HG02981 (cell line): ENCODE measurements around the gene SH3RF3.

Experiments
- ATAC-seq: cut with Tn5 transposase; IDR thresholded peaks from one replicate; pipeline ENCODE4 v1.9.1; 2021; ENCODE audit warnings: mild to moderate bottlenecking, moderate library complexity; ENCODE audit not compliant: unreplicated experiment

Gene SH3RF3

DNA sequence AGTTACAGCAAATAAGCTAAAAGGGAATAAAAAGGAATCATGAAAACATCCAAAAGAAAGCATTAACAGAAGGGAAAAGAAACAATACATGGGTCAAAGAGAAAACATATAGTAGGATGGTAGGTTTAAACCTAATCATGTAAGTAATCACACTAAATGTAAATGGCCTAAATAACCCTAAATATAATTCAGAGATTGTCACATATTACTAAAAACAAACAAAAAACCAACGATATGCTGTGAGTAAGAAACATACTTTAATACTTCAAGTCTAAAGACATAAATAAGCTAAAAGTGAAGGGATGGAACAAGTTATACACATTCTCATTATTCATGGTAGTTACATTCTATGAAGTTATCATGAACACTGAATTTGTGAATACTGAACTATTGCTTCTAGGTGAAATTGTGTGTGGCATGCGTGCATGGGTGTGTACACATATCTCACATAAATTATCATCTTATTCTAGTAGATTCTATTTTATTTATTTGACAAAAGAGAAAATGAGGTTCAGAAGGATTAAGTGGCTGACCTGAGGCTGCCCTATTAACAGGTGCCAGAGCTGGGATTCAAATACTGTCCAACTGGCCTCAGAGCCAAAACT is 313.8 kb downstream of the SH3RF3 start:
- no peak for ATAC-seq

GRCh38 chr2:109444916-109445315 is 315.9 kb downstream of the SH3RF3 start:
- no peak for ATAC-seq

DNA sequence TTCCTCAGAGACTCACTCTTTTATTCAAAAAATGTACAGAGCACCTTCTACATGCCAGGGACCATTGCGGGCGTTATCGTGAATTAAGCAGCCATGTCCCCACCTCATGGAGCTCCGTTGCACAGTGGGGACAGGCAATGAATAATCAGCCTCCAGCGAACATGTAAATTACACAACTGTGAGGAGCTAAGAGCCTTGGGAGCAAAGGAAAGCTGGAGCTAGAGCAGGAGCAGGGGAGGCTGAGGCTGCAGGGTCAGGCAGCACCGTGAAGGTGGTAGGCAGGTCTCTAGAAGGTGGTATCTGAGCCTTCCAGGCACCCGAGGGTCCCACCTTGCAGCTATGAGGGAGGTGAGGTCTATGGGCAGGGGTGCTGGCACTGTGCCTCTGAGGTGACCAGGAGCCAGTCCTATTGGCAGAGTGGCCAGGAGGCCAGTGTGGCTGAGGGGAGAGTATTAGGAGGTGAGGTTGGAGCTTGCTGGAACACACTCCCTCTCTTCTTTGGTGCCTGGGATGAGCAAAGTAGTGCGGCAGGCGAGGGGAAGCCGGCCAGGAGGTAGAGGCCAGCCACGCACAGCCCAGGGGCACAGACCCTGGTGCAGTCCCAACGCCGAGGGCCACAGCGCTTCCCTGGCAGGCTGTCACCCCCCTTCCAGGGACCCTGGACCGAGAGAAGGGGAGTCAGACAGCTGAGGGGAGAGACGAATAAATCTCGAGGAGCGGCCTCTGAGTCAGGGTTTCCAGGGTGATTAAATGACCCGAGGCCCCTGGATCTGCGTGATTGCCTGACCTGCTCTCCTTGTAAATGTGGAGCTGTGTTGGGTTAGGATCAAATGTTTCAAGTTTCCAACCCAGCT is 317.5 kb downstream of the SH3RF3 start:
- no peak for ATAC-seq

GRCh38 chr2:109447251-109447661 is 318.3 kb downstream of the SH3RF3 start:
- ATAC-seq = no peak

DNA sequence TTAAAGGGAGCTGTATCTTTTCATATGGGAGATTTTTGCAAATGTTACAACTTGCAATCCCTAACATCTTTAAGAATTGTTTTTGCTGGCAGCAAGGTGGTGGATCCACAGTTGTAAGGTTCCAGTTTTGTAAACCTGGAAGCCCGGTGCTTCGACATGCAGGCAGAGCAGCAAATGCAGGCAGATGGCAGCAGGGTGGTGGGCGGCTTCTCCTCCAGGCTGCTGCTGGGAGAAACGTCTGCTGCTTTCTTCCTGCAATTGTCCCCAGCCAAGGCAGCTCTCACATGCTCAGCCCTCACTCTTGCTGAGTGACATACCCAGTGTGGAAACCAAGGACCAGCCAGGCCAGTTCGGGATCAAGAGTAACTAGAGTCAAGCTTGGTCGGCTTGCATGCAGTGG is 318.8 kb downstream of the SH3RF3 start:
- ATAC-seq = no peak

DNA sequence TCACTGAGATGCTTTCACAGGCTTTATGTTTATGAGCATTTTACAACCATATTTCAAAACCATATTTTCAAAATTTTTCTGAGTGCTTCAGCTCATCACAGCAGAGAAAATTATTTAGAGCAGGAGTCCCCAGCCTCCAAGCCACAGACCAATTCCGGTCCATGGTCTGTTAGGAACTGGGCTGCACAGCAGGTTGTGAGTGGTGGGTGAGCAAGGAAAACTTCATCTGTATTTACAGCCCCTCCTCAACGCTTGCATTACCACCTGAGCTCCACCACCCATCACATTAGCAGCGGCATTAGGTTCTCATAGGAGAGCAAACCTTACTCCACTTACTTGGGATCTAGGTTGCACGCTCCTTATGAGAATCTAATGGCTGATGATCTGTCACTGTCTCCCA is 319.2 kb downstream of the SH3RF3 start:
- ATAC-seq = no peak

GRCh38 chr2:109448946-109449788 is 320.2 kb downstream of the SH3RF3 start:
- ATAC-seq = no peak

DNA sequence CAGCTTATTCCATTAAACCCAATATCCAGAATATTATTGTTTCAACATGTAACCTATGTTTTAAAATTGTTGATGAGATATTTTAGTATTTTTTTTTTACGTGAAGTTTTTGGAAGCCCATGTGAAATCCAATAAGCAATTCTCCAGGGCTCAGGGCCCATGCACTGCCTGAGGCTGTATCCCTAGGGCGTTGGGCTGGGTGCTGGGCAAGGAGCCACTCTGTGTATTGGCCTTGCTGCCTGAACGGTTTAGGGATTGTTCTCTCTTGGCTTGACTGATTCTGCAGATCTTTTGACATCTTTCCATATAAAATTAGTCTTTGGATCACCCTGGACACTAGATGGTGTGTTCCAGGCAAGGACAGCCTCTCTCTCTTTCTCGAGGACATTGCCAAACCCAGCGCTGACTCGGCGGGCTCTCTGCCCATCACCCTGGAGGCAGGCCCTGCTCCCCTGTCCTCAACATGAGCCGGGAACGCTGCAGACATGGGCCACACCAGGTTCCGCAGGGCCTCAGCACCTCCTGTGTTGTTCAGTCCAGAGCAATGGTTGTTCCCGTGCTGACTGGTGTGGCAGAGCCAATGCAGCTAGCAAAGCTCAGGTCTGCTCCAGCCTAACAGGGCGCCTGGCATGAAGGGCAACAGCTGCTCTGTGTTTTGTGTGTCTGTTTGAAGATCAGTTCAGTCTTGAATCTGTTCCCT is 321.7 kb downstream of the SH3RF3 start:
- no peak for ATAC-seq

- no peak for ATAC-seq
Measured at GRCh38 chr2:109451671-109452070, 322.7 kb downstream of the SH3RF3 start.

GRCh38 chr2:109452318-109453305 is 323.6 kb downstream of the SH3RF3 start:
- ATAC-seq = no peak

GRCh38 chr2:109453371-109453995 is 324.5 kb downstream of the SH3RF3 start:
- ATAC-seq = no peak

DNA sequence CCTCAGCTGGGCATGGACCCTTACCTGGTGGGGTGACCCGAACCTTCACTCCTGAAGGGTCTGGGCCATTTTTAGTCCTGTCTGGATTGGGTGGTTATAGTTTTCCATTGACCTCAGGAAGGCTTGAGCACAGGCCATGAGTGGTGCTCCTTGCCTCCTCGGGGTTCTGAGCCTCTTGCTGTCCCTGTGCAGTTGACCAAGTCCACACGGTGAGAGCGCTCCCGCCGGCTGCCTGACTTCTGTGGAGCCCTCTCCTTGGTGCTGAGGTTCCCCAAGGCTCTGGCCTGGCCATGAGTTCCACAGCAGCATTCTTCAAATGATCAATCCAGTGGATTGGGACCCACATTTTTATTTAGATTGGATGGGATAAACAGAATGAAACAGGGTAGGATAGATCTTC is 325.3 kb downstream of the SH3RF3 start:
- no peak for ATAC-seq

GRCh38 chr2:109454765-109455394 is 325.9 kb downstream of the SH3RF3 start:
- no peak for ATAC-seq

DNA sequence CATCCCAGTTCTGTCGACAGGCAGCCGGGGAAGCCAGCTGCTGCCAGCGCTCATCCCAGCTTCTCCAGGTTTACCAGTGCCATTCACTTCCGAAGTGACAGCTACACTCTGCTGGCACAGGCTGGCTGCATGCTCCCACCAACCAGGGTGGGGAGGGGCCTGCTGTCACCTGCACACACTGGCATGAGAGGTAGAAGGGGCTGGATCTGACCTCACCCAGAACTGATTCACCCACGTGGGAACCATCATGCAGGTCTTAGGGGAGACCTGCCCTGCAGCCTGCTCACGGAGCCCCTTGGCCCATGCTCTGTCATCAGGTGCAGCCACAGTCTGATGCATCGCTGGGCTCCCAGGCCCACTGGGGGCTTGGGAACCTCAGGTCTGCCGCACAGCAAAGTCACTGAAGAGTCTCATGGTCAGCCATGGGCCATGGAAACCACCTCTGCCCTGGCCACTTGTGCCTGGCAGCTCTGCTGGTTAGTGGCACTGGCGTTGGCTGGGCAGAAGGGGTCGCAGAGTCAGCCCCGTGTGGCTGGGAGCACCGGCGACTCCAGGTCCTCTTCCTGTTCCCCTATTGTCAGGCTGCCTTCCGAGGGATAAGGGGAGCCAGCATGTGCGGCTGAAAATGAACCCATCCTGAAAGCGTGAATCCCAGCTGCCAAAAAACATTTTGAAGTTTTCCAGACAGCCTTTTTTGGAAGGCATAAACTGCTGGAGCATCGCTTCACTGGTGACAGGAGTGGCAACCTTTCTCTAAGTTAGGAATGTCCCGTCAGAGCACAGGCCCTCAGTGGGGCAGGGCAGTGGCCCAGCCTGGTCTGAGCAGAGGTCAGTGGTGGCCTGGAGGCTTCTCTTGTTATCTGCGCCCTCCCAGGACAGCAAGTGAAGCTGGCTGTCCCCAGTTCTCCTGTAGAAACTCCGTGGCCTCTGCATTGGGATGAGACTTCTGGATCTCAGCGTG is 327.0 kb downstream of the SH3RF3 start:
- ATAC-seq = no peak

- ATAC-seq = no peak
Measured at GRCh38 chr2:109456776-109457175, 327.8 kb downstream of the SH3RF3 start.

DNA sequence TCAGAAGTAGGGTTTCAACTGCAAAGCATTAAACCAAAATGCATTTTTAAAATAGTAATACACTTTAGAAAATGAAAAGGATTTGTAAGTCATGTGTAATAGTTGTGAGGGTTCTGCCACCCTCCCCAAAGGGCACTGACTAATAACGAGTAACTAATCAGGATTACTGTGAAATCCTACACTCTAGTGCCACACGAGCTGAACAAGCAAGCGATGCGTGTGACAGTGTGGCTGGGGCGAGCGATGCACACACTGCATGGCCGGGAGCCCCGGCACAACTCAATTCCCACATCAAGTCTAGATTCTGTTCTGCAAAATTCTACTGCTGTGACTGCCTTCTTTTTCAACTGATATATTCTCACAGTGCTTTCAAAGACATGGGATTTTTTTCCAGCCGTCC is 328.4 kb downstream of the SH3RF3 start:
- ATAC-seq = no peak

GRCh38 chr2:109457794-109458193 is 328.8 kb downstream of the SH3RF3 start:
- ATAC-seq = no peak

GRCh38 chr2:109458512-109458911 is 329.5 kb downstream of the SH3RF3 start:
- ATAC-seq = no peak
